ENCODE results near the gene GCG.

The GCG gene

DNA sequence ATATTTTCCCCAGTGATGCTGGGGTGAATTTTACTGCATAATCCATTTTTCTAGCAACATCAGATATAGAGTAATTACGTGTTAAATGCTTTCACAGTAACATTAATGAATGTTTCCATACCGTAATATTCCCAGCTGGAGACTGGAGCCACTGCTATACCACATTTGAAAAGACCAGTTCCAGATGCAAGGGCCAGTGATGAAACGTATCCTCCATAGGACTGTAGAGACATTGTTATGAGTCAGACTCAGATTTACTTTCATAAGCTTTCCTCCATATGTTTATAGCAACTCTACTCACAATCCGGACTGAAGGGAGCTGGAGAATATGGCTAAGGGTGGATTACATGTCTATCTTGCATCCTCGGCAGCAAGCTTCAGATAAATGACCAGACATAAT lies 22.7 kb upstream of the GCG start:
- no peak overlapping the region for H3K4me3 ChIP-seq (ENCODE audit: low read depth, low read length)
- TF ChIP-seq, protein P1, sequence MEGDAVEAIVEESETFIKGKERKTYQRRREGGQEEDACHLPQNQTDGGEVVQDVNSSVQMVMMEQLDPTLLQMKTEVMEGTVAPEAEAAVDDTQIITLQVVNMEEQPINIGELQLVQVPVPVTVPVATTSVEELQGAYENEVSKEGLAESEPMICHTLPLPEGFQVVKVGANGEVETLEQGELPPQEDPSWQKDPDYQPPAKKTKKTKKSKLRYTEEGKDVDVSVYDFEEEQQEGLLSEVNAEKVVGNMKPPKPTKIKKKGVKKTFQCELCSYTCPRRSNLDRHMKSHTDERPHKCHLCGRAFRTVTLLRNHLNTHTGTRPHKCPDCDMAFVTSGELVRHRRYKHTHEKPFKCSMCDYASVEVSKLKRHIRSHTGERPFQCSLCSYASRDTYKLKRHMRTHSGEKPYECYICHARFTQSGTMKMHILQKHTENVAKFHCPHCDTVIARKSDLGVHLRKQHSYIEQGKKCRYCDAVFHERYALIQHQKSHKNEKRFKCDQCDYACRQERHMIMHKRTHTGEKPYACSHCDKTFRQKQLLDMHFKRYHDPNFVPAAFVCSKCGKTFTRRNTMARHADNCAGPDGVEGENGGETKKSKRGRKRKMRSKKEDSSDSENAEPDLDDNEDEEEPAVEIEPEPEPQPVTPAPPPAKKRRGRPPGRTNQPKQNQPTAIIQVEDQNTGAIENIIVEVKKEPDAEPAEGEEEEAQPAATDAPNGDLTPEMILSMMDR (IDR thresholded peaks at IDR 0.05; ENCODE audit: insufficient read depth, low read depth, low read length, missing control alignments), result no peak
- DNase-seq (ENCODE audit: low read depth), result no peak

DNA sequence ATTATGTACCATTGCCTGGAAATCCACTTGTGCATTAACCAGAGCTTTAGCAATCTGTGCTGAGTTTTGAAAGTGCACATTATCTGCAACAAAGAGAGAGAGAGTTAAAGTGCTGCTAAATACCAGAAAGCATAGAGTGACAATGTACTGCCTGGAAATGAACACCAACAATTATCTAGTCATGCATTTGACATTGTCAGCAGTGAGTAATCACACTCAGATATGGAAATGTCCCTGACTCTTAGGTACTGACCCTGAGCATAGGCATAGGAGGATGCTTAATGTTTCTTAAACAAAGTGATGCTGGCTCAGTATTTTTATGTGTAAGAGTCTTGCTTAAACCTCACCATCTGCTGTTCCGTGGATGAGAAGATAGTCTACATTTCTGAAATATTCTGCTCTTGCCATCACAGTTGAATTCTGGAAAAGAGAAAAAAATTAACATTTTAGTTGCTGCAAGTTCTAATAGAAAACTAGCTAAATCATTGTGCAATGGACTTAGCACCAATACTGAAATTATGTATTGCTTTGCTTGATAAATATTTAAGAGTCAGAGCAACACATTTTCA lies 20.8 kb upstream of the GCG start:
- no peak for DNase-seq (ENCODE audit: low read depth)
- no peak overlapping the region for H3K4me3 ChIP-seq (ENCODE audit: low read depth, low read length)
- TF ChIP-seq, protein P1 (IDR thresholded peaks at IDR 0.05; ENCODE audit: insufficient read depth, low read depth, low read length, missing control alignments), result no peak

DNA sequence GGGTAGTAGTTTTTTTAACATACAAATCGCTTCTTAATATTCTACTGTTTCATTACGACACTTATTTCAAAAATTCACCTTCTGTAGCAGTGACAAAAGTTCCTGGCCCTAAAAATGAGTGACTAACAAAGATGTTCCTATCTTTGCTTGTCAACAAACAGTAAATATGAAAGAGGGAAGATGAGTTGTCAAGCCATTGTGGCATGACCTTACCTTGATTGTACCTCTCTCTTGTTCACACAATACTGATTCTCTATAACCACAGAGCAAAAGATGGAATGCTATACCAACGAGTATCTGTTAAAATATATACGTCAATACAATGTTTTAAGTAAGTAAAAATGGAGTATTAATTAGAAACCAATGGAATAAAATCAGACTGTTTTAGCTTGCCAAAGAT lies 14.7 kb upstream of the GCG start:
- no peak overlapping the region for H3K4me3 ChIP-seq (ENCODE audit: low read depth, low read length)
- no peak for DNase-seq (ENCODE audit: low read depth)
- TF ChIP-seq, protein P1 (IDR thresholded peaks at IDR 0.05; ENCODE audit: insufficient read depth, low read depth, low read length, missing control alignments), result no peak

DNA sequence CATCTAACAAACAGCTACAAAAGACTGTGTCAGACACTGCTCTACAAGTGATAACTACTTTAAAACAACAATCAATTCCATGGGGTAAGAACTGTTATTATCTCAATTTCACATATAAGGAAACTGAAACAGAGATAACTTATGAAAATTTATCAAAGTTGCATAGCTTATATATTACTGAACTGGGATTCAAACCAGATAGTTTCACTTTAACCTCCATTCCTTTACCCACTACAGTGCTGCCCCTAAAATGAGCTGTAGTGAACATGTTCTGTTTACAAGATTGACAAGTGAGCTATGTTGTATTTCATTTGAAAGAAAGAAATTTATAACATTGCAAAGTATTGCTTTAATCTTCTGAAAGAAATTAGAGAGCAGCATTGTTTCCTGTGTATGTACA lies 14.1 kb upstream of the GCG start:
- DNase-seq (ENCODE audit: low read depth), result no peak
- TF ChIP-seq, protein P1 (IDR thresholded peaks at IDR 0.05; ENCODE audit: insufficient read depth, low read depth, low read length, missing control alignments), result no peak
- no peak overlapping the region for H3K4me3 ChIP-seq (ENCODE audit: low read depth, low read length)

DNA sequence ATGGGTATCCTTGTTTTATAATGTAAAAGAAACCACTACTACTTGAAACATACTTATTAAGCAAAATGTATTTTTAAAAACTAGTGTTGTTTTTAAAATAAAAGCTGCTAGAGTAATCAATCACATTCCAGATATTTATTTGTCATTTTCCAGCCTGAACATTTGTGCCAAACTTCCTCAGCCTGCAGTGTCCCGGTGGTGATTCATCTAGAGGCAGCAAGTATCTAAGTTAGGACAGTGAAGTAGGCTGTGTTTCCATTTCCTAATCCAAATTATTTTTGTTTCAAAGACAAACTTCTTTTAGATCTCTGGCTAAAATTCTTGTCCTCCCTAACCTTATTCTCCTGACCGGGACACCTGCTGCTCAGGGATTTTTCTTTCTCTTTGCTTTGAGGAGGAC lies 12.8 kb upstream of the GCG start:
- TF ChIP-seq, protein P1 (IDR thresholded peaks at IDR 0.05; ENCODE audit: insufficient read depth, low read depth, low read length, missing control alignments), result no peak
- no peak for DNase-seq (ENCODE audit: low read depth)
- no peak overlapping the region for H3K4me3 ChIP-seq (ENCODE audit: low read depth, low read length)

DNA sequence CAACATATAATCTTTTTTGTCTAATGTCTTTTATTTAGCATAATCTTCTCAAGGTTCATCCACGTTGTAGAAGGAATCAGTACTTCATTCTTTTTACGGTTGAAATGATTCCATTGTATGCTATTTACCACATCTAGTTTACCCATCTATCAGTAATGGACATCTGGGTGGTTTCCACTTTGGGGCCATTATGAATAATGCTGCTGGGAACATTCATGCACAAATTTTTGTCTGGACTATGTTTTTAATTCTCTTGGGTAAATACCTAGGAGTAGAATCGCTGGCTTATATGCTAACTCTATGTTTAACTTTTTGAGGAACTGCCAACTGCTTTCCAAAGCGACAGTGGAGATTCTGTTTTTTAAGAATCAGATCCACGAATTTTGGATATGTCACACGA lies 7.4 kb upstream of the GCG start:
- TF ChIP-seq, protein P1 (IDR thresholded peaks at IDR 0.05; ENCODE audit: insufficient read depth, low read depth, low read length, missing control alignments), result no peak
- DNase-seq (ENCODE audit: low read depth), result no peak
- no peak overlapping the region for H3K4me3 ChIP-seq (ENCODE audit: low read depth, low read length)

DNA sequence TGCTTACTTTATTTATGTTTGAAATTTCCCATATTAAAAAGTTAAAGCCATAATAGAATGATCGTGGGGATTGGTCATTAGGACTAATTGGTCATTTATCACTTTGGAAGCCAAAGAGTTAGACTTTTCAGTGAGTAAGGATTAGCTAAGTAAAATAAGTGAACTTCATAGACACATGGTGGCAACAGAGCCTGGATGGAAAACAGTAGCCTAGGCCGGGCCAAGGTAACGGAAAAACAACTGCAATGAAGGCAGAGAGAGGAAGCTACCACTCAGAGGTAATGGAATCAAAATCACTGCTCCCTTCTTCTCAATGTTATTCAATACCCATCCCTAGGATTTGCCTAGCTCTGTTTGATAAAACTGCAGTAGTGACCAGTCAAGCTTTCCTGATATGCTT lies 4.1 kb upstream of the GCG start:
- TF ChIP-seq, protein P1 (IDR thresholded peaks at IDR 0.05; ENCODE audit: insufficient read depth, low read depth, low read length, missing control alignments), result no peak
- no peak overlapping the region for H3K4me3 ChIP-seq (ENCODE audit: low read depth, low read length)
- no peak for DNase-seq (ENCODE audit: low read depth)

All from GM12865 (cell line).